C4-2B (cell line): ENCODE results near the gene SPA17.

Experiments used
- H3K27ac ChIP-seq: fragments of 450-650 bp; 2 replicates; pipeline ENCODE4 v1.5.1; 2017
- CTCF ChIP-seq: fragments of 450-650 bp; conservative IDR thresholded peaks from 2 replicates; pipeline ENCODE4 v1.5.1; 2017; ENCODE audit warnings: mild to moderate bottlenecking
- ZFX ChIP-seq: fragments of 450-650 bp; IDR thresholded peaks from 2 replicates; pipeline ENCODE4 v1.6.1; 2017

Gene SPA17

GRCh38 chr11:124745270-124745834, 71.6 kb downstream of the SPA17 start:
- no peak overlapping the region for H3K27ac ChIP-seq
- TF ChIP-seq CTCF (no peak), ZFX (no peak)

- TF ChIP-seq CTCF (no peak), ZFX (no peak)
- peak overlapping the region; percentile 55 for H3K27ac ChIP-seq
Observed at GRCh38 chr11:124745835-124746620, 72.3 kb downstream of the SPA17 start.

- TF ChIP-seq ZFX (no peak), CTCF (peak; percentile 77)
- peak overlapping the region; percentile 55 for H3K27ac ChIP-seq
Observed at GRCh38 chr11:124746621-124747243, 73.0 kb downstream of the SPA17 start.
